CD1c-positive myeloid dendritic cell (primary cell): Measurements from ENCODE around the gene ATAD1.
"Not testable (repeated sequence)": the region's sequence is repeated elsewhere in the genome, so short reads cannot be mapped to it uniquely, and the experiment has no call there.

ENCODE experiments used
- DNase-seq: peaks from one replicate; pipeline ENCODE4 v3.0.0-alpha.2; 2016; ENCODE audit errors: extremely low spot score

The ATAD1 gene

DNA sequence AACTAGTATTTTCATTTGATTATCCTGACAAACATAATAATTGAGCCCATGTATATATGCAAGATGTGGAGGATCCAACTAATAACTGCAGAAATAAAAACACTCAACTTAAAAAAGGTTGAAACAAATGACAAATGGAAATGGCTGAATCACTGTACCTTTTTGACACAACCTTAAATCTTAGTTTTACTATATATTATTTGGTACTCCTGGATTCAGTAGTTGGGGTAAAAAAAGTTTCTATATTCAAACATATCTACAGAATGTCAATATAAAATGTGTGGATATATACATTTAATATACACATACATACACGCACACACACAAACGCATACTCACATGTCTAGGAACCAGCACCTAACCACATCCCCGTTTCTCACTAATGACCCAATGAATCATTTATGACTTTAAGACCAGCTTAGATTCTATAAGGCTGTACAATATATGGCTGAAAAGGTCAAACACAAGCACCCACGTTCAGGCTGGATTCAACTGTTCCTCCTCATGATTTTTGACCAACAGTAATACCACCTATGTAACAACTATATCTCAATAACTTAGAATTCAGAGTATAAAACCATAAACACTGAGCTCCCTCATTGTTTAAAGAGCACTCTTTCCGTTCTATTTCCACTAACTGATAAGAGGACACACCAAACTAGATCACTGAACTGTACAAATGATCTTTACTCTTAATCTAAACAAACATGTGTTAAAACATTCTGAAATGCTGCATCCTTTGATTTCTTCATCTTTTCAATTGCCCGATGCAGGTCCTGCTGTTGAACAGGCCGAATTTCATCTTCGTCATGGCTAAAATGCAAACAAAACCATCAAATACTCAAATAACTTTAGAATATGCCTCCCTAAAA is 63.8 kb downstream of the ATAD1 start:
- DNase-seq: peak; percentile 19

GRCh38 chr10:87752566-87752965 is 65.5 kb downstream of the ATAD1 start:
- DNase-seq: peak; percentile 42

DNA sequence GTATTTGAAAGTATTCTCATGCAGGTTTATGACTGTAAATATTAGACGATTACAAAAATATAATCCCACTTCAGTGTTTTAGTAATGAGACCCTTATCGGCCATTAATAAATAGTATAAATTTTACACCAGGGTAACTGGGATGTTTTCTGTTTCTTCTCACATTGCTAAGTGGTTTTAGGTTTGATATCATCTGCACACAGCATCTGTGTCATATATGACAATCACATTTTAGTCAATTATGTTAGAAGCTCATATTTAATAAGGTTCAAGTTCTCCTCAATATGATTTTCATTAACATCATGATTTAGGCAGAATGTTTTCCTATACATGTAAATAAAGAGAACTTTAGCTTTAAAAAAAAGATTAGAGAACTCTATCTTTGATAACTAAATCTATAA is 66.8 kb downstream of the ATAD1 start:
- no peak for DNase-seq

GRCh38 chr10:87750817-87751216 is 67.2 kb downstream of the ATAD1 start:
- no peak for DNase-seq

- DNase-seq: no peak
Measured at GRCh38 chr10:87750001-87750671, 67.9 kb downstream of the ATAD1 start.

DNA sequence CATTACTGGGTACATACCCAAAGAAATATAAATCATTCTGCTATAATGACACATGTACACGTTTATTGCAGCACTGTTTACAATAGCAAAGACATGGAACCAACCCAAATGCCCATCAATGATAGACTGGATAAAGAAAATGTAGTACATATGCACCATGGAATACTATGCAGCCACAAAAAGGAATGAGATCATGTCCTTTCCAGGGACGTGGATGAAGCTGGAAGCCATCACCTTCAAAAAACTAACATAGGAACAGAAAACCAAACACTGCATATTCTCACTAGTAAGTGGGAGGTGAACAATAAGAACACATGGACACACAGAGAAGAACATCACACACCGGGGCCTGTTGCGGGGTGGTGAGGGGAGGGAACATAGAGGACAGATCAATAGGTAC is 69.8 kb downstream of the ATAD1 start:
- DNase-seq: not testable (repeated sequence)

DNA sequence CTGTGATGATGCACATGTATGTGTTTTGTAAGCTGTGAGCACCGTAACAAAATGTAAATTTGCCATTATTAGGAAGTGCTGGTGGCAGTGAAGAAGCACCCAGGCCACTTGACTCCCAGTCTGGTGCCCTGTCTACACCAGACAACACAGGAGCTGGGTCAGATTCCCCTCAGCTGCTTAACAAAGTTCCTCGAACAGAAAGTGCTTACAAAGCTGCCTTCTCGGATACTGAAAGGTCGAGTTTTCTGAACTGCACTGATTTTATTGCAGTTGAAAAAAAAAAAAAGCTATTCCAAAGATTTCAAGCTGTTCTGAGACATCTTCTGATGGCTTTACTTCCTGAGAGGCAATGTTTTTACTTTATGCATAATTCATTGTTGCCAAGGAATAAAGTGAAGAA is 71.1 kb downstream of the ATAD1 start:
- DNase-seq: no peak

DNA sequence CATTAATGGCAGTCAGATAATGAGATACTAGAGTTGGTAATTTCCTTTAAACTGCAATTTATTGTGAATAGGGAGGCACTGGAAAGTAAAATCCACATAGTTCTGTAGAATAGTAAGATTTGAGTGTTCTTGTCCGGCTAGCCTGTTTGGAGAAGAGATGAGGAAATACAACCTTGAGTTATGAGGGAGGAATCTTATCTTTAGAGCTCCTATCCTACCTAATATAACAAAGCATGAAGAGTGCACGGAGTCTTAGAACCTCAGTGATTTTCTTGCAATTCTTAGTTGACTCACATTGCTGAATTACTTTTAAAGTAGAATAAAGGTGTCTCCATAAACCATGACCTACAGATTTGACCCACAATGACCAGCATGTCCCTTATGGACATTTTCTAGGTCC is 73.4 kb downstream of the ATAD1 start:
- DNase-seq: no peak

GRCh38 chr10:87742992-87743610 is 74.9 kb downstream of the ATAD1 start:
- peak; percentile 56 for DNase-seq

GRCh38 chr10:87740254-87740655 is 77.8 kb downstream of the ATAD1 start:
- peak; percentile 86 for DNase-seq

- peak; percentile 46 for DNase-seq
Measured at GRCh38 chr10:87739703-87740102, 78.3 kb downstream of the ATAD1 start.

DNA sequence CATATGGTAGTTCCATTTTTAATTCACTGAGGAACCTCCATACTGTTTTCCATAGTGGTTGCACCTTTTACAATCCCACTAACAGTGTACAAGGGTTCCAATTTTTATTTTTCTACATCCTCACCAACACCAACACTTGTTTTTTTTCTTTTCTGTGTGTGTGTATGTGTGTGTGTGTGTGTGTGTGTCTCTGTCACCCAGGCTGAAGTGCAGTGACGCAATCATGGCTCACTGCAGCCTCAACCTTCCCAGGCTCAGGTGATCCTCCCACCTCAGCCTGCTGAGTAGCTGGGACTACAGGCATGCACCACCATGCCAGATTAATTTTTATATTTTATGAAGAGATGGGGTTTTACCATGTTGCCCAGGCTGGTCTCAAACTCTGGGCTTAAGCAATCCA is 79.8 kb downstream of the ATAD1 start:
- DNase-seq: not testable (repeated sequence)

DNA sequence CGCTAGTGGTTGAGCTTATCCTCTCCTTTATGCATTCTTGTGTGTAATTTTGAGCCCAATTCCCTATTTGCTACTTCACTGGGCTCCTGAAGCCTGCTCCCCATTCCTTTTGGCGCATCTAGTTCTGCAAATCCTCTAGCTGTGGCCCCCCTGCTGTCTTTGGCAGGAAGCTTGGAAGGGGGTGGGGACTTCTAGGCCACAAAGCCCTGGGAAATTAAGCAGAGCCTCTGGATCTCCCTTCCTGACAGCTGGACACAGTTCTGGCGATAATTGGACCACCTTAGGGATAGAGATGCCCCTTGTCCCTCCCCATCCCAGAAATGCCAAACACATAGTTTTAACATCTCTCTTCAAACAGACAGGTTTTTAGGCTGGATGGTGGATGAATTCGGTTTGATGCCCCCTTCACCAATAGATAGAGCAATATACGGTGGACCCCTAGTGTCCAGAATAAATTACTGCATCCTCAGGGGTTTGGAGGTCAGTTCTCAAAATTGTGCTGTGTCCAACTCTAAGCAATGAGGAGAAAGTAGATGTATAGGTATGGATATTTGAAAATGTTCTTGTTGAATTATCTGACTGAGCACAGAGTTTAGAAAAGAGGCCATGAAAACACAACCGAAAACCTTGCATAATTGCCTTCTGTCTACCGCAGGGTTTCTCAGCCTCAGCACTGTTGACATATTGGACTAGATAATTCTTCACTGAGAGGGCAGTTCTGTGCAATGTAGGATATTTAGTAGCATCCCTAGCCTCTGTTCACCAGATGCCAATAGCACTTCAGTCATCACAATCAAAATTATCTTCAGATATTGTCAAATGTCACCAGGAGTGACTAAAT is 82.8 kb downstream of the ATAD1 start:
- peak; percentile 24 for DNase-seq

DNA sequence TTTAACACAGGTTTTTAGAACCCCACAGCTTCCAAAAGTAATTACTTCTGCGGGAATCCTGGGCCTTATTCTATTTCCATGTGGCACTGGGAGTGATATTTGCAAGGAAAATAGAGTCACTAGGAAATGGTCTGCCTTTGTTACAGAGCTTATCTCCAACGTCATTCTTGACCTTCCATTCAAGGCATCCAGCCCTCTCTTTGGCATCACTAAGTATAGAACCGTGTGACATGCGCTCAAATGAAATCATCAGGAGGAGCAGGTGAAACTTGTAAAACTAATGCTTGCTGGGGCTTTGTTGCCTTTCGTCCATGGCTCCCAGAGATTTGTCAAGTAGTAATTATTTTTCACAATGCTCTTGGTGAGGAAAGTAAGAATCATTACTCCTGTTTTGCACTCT is 84.9 kb downstream of the ATAD1 start:
- DNase-seq: no peak

- no peak for DNase-seq
Measured at GRCh38 chr10:87729940-87730339, 88.1 kb downstream of the ATAD1 start.

DNA sequence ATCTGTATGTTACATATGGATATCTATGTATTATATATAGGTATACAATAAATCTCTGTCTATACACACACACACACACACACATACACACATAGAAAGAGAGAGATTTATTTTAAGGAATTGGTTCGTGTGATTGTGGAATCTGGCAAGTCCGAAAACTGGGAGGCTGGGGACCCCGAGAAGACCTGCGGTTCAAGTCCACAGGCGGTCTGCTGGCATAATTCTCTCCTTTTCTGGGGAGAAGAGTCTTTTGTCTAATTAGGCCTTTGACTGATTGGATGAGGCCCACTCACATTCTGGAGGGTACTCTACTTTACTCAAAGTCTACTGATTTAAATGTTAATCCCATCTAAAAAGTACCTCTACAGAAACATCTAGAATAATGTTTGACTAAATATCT is 93.2 kb downstream of the ATAD1 start:
- DNase-seq: no peak

GRCh38 chr10:87723500-87723899 is 94.5 kb downstream of the ATAD1 start:
- DNase-seq: no peak

- DNase-seq: no peak
Measured at GRCh38 chr10:87722716-87723115, 95.3 kb downstream of the ATAD1 start.

DNA sequence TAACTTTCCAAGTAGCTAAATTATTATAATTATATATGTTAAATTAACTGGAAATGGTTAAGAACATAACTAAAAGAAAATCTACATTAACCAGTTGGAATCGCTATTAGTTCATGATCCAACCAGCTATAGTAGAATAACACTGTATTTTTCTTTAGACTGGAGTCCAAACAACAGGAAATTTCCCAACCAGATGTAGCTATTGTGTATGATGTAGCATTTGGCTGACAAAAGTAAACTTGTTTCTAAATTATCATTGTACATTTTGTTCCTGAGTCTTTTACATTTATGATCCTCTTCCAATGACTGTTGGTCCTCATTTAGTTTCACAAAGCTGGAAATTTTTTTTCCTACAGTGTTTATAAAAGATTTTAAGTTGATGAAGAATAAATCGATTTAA is 96.2 kb downstream of the ATAD1 start:
- DNase-seq: no peak

- DNase-seq: no peak
Measured at GRCh38 chr10:87720665-87721064, 97.4 kb downstream of the ATAD1 start.

GRCh38 chr10:87716348-87716670 is 101.7 kb downstream of the ATAD1 start:
- DNase-seq: no peak
